H1 (cell line): ENCODE results near the gene ASTN2.

Experiments
- CTBP2 ChIP-seq: IDR thresholded peaks from 2 replicates; pipeline ENCODE4 v1.7.0; 2011; ENCODE audit warnings: borderline replicate concordance, mild to moderate bottlenecking, moderate library complexity, mixed read lengths, low read length; ENCODE audit not compliant: insufficient read depth, insufficient read length
- CTCF ChIP-seq, 3 experiments: IDR thresholded peaks; 1 replicate in 2 of 3; 2 replicates in 1 of 3; pipeline versions ENCODE4 v1.5.1 to v1.6.1; 2011; ENCODE audit warnings: low read length in 3 of 3, mild to moderate bottlenecking in 3 of 3, inconsistent platforms in 2 of 3, low read depth in 1 of 3, moderate library complexity in 1 of 3; ENCODE audit not compliant: insufficient read depth in 1 of 3; ENCODE audit errors: control extremely low read depth in 1 of 3
- EZH2 ChIP-seq: fragments of 200-600 bp; sonication (generic); IDR thresholded peaks from 2 replicates; pipeline ENCODE4 v1.7.1; 2012; ENCODE audit warnings: low read depth, mild to moderate bottlenecking, moderate library complexity, low read length, inconsistent platforms; ENCODE audit not compliant: severe bottlenecking
- MAFK ChIP-seq: IDR thresholded peaks from 2 replicates; pipeline ENCODE4 v1.6.1; 2012; ENCODE audit warnings: low read depth, mild to moderate bottlenecking, improper control_type of control experiment, low read length
- NRF1 ChIP-seq: IDR thresholded peaks from 2 replicates; pipeline ENCODE4 v1.6.1; 2011; ENCODE audit warnings: mild to moderate bottlenecking, low read depth, low read length, improper control_type of control experiment
- POLR2A ChIP-seq, 2 experiments: IDR thresholded peaks; 1 replicate in 1 of 2; 2 replicates in 1 of 2; pipeline ENCODE4 v1.6.1; 2011; ENCODE audit warnings: low read depth in 2 of 2, low read length in 2 of 2, mild to moderate bottlenecking in 2 of 2; ENCODE audit errors: control extremely low read depth in 1 of 2
- POLR2AphosphoS5 ChIP-seq: IDR thresholded peaks from 2 replicates; pipeline ENCODE4 v1.6.1; 2011; ENCODE audit warnings: low read depth, low read length
- RAD21 ChIP-seq, 2 experiments: IDR thresholded peaks in 1 of 2; conservative IDR thresholded peaks in 1 of 2; 2 replicates each; pipeline ENCODE4 v1.6.1; 2011; ENCODE audit warnings: low read depth in 2 of 2, low read length in 2 of 2, improper control_type of control experiment in 1 of 2, inconsistent platforms in 1 of 2, mild to moderate bottlenecking in 1 of 2, moderate library complexity in 1 of 2
- SP2 ChIP-seq: IDR thresholded peaks from 2 replicates; pipeline ENCODE4 v1.6.1; 2012; ENCODE audit warnings: mild to moderate bottlenecking, low read length, inconsistent platforms

GRCh38 chr9:116907989-116908388, 506.9 kb downstream of the ASTN2 start:
- no peak for TF ChIP-seq SP2
- no peak for TF ChIP-seq RAD21 (IDR thresholded peaks at IDR 0.05 in 1 of 2, conservative IDR thresholded peaks at IDR 0.05 in 1 of 2; ENCODE audit: low read depth in 2 of 2, low read length in 2 of 2)
- no peak for TF ChIP-seq NRF1
- TF ChIP-seq CTBP2: no peak
- TF ChIP-seq MAFK: no peak
- no peak for TF ChIP-seq CTCF (IDR thresholded peaks at IDR 0.05; ENCODE audit: control extremely low read depth in 1 of 3, insufficient read depth in 1 of 3, low read depth in 1 of 3, low read length in 3 of 3)
- TF ChIP-seq POLR2A (IDR thresholded peaks at IDR 0.05; ENCODE audit: control extremely low read depth in 1 of 2, low read depth in 2 of 2, low read length in 2 of 2): no peak
- no peak for TF ChIP-seq EZH2
- no peak for TF ChIP-seq POLR2AphosphoS5
